ENCODE results near the gene HSPA12B.

- TF ChIP-seq RAD21 (CRISPR knock-in tag; IDR thresholded peaks at IDR 0.05) (no peak), ELF1 (CRISPR knock-in tag; IDR thresholded peaks at IDR 0.05) (no peak), HNRNPUL1 (IDR thresholded peaks at IDR 0.05; ENCODE audit: low read depth, low read length) (no peak), ATF3 (CRISPR knock-in tag; IDR thresholded peaks at IDR 0.05) (no peak), CTCF (CRISPR knock-in tag; IDR thresholded peaks at IDR 0.05) (no peak)
Observed at GRCh38 chr20:3759884-3760283, 27.4 kb downstream of the HSPA12B start.

All from HepG2 (cell line).